Endothelial cell of umbilical vein (primary cell): ENCODE measurements around the gene SOHLH1. TPM values are rescaled to one million over a fixed set of nuclear protein-coding genes. Genes with fewer than 3 reads are reported as not detected.

Experiments used
- BruUV-seq: library from RNA; stranded (reverse); fragments of 400-500 nt; replicated peaks from 2 replicates; lab custom pipeline; 2021; lab: Mats Ljungman, UMichigan
- CTCF ChIA-PET: fragments of 300-600, 350-600 bp; sonication (Branson Sonifier 250); formaldehyde crosslinking; loops from one replicate; lab custom pipeline; 2021; ENCODE audit warnings: antibody characterized with exemption, inconsistent platforms; lab: Charles Lee
- POLR2A ChIA-PET: fragments of 300-600, 350-600 bp; sonication (Branson Sonifier 250); formaldehyde crosslinking; loops from one replicate; lab custom pipeline; 2021; ENCODE audit warnings: antibody characterized with exemption, inconsistent platforms; lab: Charles Lee
- DNase-seq: peaks from one replicate; pipeline ENCODE4 v3.0.0-alpha.2; 2011; ENCODE audit warnings: low read depth, low spot score
- FAIRE-seq: peaks from 2 replicates; lab custom pipeline; 2011; peaks lifted over from hg19 to GRCh38; lab: Jason Lieb, UNC
- H2AFZ ChIP-seq: 2 replicates; pipeline ENCODE4 v1.6.0; 2012; ENCODE audit warnings: low read depth, low read length, control low read depth, inconsistent platforms
- H3K27ac ChIP-seq: 2 replicates; pipeline ENCODE4 v1.5.1; 2011; ENCODE audit warnings: low read depth, mild to moderate bottlenecking, control low read depth, low read length, moderate library complexity; ENCODE audit not compliant: insufficient read depth
- H3K27me3 ChIP-seq, 2 experiments: 2 replicates each; pipeline versions ENCODE4 v1.6.0 to v1.6.1; 2011; ENCODE audit warnings: low read length in 2 of 2, mixed read lengths in 1 of 2; ENCODE audit not compliant: control insufficient read depth in 2 of 2, insufficient read depth in 2 of 2
- H3K36me3 ChIP-seq, 2 experiments: 2 replicates in 1 of 2; 3 replicates in 1 of 2; pipeline ENCODE4 v1.5.1; 2011; ENCODE audit warnings: low read length in 2 of 2, mild to moderate bottlenecking in 1 of 2, moderate library complexity in 1 of 2; ENCODE audit not compliant: control insufficient read depth in 2 of 2, insufficient read depth in 2 of 2; ENCODE audit errors: extremely low read depth in 1 of 2
- H3K4me1 ChIP-seq: 3 replicates; pipeline ENCODE4 v1.5.1; 2011; ENCODE audit warnings: mild to moderate bottlenecking, low read length; ENCODE audit not compliant: control insufficient read depth, insufficient read depth; ENCODE audit errors: extremely low read depth
- H3K4me2 ChIP-seq: 2 replicates; pipeline ENCODE4 v1.6.1; 2011; ENCODE audit warnings: low read length, control low read depth, mixed read lengths; ENCODE audit not compliant: insufficient read depth
- H3K4me3 ChIP-seq, 3 experiments: fragments of 200-600 bp in 1 of 3; sonication (generic), shearing (Covaris generic) in 1 of 3; replicated peaks in 1 of 3; 2 replicates each; pipeline ENCODE4 v1.5.1; 2011 to 2016; ENCODE audit warnings: control low read depth in 3 of 3, low read length in 3 of 3, mild to moderate bottlenecking in 2 of 3, inconsistent platforms in 1 of 3, low read depth in 1 of 3, moderate library complexity in 1 of 3; ENCODE audit not compliant: insufficient read depth in 1 of 3
- H3K79me2 ChIP-seq: 2 replicates; pipeline ENCODE4 v1.6.0; 2012; ENCODE audit warnings: low read length, inconsistent platforms; ENCODE audit not compliant: control insufficient read depth, insufficient read depth
- H3K9ac ChIP-seq: replicated peaks from 2 replicates; pipeline ENCODE3; 2011; ENCODE audit warnings: low read length, control low read depth; ENCODE audit not compliant: insufficient read depth; ENCODE audit errors: extremely low read depth
- H3K9me1 ChIP-seq: replicated peaks from 3 replicates; pipeline ENCODE4 v1.6.0; 2011; ENCODE audit warnings: mild to moderate bottlenecking, low read length; ENCODE audit not compliant: control insufficient read depth, insufficient read depth; ENCODE audit errors: extremely low read depth
- H3K9me3 ChIP-seq: replicated peaks from 2 replicates; pipeline ENCODE4 v1.5.1; 2012; ENCODE audit warnings: low read length, inconsistent platforms; ENCODE audit not compliant: control insufficient read depth, insufficient read depth
- H4K20me1 ChIP-seq: replicated peaks from 2 replicates; pipeline ENCODE3; 2011; ENCODE audit warnings: mild to moderate bottlenecking, low read length; ENCODE audit not compliant: control insufficient read depth, insufficient read depth; ENCODE audit errors: extremely low read depth
- CTCF ChIP-seq, 2 donors: IDR thresholded peaks; 1 replicate in 1 of 2; 2 replicates in 1 of 2; pipeline ENCODE4 v1.5.1; 2011; ENCODE audit warnings: low read length in 2 of 2, mild to moderate bottlenecking in 2 of 2, moderate library complexity in 2 of 2, control low read depth in 1 of 2, inconsistent platforms in 1 of 2, low read depth in 1 of 2; ENCODE audit not compliant: insufficient read depth in 1 of 2; ENCODE audit errors: extremely low read depth in 1 of 2
- EZH2 ChIP-seq: IDR thresholded peaks from 2 replicates; pipeline ENCODE4 v1.6.1; 2012; ENCODE audit warnings: borderline replicate concordance, low read depth, mild to moderate bottlenecking, moderate library complexity, low read length, inconsistent platforms; ENCODE audit not compliant: severe bottlenecking
- FOS ChIP-seq: IDR thresholded peaks from 2 replicates; pipeline ENCODE4 v1.6.1; 2011; ENCODE audit warnings: mild to moderate bottlenecking, low read length, moderate library complexity, borderline replicate concordance; ENCODE audit not compliant: insufficient read depth
- GATA2 ChIP-seq: IDR thresholded peaks from 2 replicates; pipeline ENCODE4 v1.7.0; 2011; ENCODE audit warnings: low read depth, mild to moderate bottlenecking, moderate library complexity, mixed read lengths, low read length; ENCODE audit not compliant: insufficient read length, insufficient read depth
- JUN ChIP-seq: IDR thresholded peaks from 2 replicates; pipeline ENCODE4 v1.6.1; 2011; ENCODE audit warnings: borderline replicate concordance, low read depth; ENCODE audit not compliant: insufficient read length, insufficient read depth
- MAX ChIP-seq: IDR thresholded peaks from 2 replicates; pipeline ENCODE4 v1.6.1; 2011; ENCODE audit not compliant: insufficient read depth, insufficient read length
- MYC ChIP-seq: IDR thresholded peaks from one replicate; pipeline ENCODE4 v1.6.1; 2011; ENCODE audit warnings: mild to moderate bottlenecking, low read depth, low read length
- POLR2A ChIP-seq: IDR thresholded peaks from 2 replicates; pipeline ENCODE4 v1.6.1; 2012; ENCODE audit warnings: low read depth, mild to moderate bottlenecking, control low read depth, low read length
- POLR2AphosphoS5 ChIP-seq: IDR thresholded peaks from 2 replicates; pipeline ENCODE4 v1.6.1; 2012; ENCODE audit warnings: low read depth, mild to moderate bottlenecking, control low read depth, low read length, moderate library complexity; ENCODE audit not compliant: insufficient read depth
- dilution Hi-C: fragments of 300-500 bp; cut with MboI; formaldehyde crosslinking; loops from one replicate; pipeline ENCODE4 v1.15.0; 2019; ENCODE audit warnings: low sequenced_read_pairs; ENCODE audit not compliant: extremely low pct_ligation_motif_present
- intact Hi-C: fragments of 100-400 bp; cut with micrococcal nuclease; formaldehyde crosslinking; loops from one replicate; pipeline ENCODE4 v1.10.0; 2022
- polyA plus RNA-seq, 4 experiments: library from polyadenylated mRNA; depleted of rRNA in 3 of 4; stranded (reverse) in 3 of 4; unstranded in 1 of 4; fragments of >200 nt; gene quantifications; 2 replicates each; pipeline versions ENCODE4 v1.2.1 to v1.2.3, GENCODE V29; 2011 to 2012; ENCODE audit warnings: missing spikeins in 1 of 4
- total RNA-seq: library from RNA; stranded (reverse); gene quantifications from 2 replicates; pipeline ENCODE4 v1.2.3, GENCODE V29; 2021

The SOHLH1 gene
- total and polyA plus RNA-seq, 2 donors (not counting 3 experiments of a cell fraction or from before 2014, with no cell fraction given) = not detected

GRCh38 chr9:135696446-135696845 is 2.8 kb downstream of the SOHLH1 start:
- H3K36me3 ChIP-seq = no peaks in the 10 kb centered on the region
- ChIA-PET CTCF (interaction anchor here (0.7 kb wide), 1 partner anchor 17 kb away, joined by 3 read pairs; no protein-coding TSS in a partner anchor), POLR2A (no interaction called here)
- dilution Hi-C loops (no loop called here), intact Hi-C loops (no loop called here)
- no peak overlapping the region for H3K4me3 ChIP-seq
- FAIRE-seq = no peak
- TF ChIP-seq MYC (no peak), GATA2 (no peak), FOS (no peak), EZH2 (no peak), JUN (no peak), POLR2AphosphoS5 (no peak), MAX (no peak), POLR2A (no peak), CTCF (IDR thresholded peaks at IDR 0.05; ENCODE audit: extremely low read depth in 1 of 2, insufficient read depth in 1 of 2, low read depth in 1 of 2, low read length in 2 of 2) (no peak)
- H3K27me3 ChIP-seq = no peaks in the 10 kb centered on the region
- no peak overlapping the region for H3K4me2 ChIP-seq
- DNase-seq = no peak
- no peaks in the 10 kb centered on the region for H3K9me3 ChIP-seq
- no peaks in the 10 kb centered on the region for H4K20me1 ChIP-seq
- no peaks in the 10 kb centered on the region for H3K79me2 ChIP-seq
- H3K4me1 ChIP-seq = no peaks in the 10 kb centered on the region
- no peak overlapping the region for H3K9ac ChIP-seq
- no peak overlapping the region for H3K27ac ChIP-seq
- no peaks in the 10 kb centered on the region for H3K9me1 ChIP-seq
- H2AFZ ChIP-seq = no peak overlapping the region
- no TSS peak for BruUV-seq
